ENCODE measurements around the gene FCHO1. TPM values are rescaled to one million over a fixed set of nuclear protein-coding genes. Genes with fewer than 3 reads are reported as not detected.

The FCHO1 gene
- total RNA-seq, 1 donor from 2014 or later: 15.5 TPM

DNA sequence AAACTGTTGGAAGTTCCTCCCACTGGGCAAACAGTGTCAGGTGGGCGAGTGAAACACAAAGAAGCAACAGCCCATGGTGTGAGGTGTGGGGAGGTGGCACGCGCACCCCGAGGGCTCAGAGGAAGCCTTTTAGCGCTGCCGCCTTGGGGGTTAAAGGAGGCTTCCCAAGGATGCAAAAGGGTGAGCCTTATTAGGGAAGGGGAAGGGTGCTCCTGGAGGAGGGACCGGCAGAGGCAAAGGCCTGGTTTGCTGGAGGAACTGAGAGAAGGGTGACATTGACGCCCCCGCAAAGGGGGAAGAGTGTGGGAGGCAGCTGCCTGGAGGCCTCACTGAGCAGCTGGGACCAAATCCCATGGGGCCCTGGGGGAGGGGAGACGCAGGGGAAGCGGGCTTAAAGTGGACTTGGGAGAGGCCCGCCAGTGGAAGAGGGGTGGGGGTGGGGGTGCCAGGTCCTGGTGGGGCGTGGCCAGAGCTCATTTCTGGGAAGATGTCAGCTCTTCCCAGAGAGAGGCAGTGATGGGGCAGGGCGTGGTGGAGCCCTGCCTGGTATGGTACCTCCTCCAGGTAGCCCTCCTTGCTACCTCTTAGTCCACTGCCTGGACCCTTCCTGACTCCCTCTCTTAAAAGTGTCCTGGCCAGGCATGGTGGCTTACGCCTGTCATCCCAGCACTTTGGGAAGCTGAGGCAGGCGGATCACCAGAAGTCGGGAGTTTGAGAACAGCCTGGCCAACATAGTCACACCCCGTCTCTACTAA, 12.0 kb upstream of the FCHO1 start:
- DNase-seq (ENCODE audit: low spot score): no peak
- H3K36me3 Mint-ChIP-seq: peaks cover 7% of the 10 kb centered on the region
- peaks cover 7% of the 10 kb centered on the region for H3F3A ChIP-seq (ENCODE audit: low read depth)
- H3K27ac Mint-ChIP-seq: peak overlapping the region; percentile 46
- H3K4me1 ChIP-seq: no peaks in the 10 kb centered on the region
- H3K27me3 Mint-ChIP-seq (ENCODE audit: insufficient read depth, low read depth): peaks cover 2% of the 10 kb centered on the region
- no peaks in the 10 kb centered on the region for H3K79me2 ChIP-seq (ENCODE audit: low read depth)
- H3K9ac ChIP-seq: peak overlapping the region; percentile 24
- H4K20me1 ChIP-seq (ENCODE audit: low read depth): peaks cover 7% of the 10 kb centered on the region
- no peaks in the 10 kb centered on the region for H3K36me3 ChIP-seq
- H3K9me3 ChIP-seq (ENCODE audit: low read depth): no peaks in the 10 kb centered on the region
- H3K27ac ChIP-seq: peak overlapping the region; percentile 6
- no peak overlapping the region for H2AFZ ChIP-seq (replicated peaks)
- no peak overlapping the region for H3K4me3 Mint-ChIP-seq
- H3K4me1 Mint-ChIP-seq: peaks cover 9% of the 10 kb centered on the region
- H3K27me3 ChIP-seq: no peaks in the 10 kb centered on the region
- peaks cover 10% of the 10 kb centered on the region for H3K9me3 Mint-ChIP-seq
- no peak overlapping the region for H3K4me3 ChIP-seq
- no peak overlapping the region for H3K4me2 ChIP-seq
- TF ChIP-seq EZH2phosphoT487 (IDR thresholded peaks at IDR 0.05) (no peak), EZH2 (IDR thresholded peaks at IDR 0.05) (no peak)
- TF ChIP-seq, protein P1, sequence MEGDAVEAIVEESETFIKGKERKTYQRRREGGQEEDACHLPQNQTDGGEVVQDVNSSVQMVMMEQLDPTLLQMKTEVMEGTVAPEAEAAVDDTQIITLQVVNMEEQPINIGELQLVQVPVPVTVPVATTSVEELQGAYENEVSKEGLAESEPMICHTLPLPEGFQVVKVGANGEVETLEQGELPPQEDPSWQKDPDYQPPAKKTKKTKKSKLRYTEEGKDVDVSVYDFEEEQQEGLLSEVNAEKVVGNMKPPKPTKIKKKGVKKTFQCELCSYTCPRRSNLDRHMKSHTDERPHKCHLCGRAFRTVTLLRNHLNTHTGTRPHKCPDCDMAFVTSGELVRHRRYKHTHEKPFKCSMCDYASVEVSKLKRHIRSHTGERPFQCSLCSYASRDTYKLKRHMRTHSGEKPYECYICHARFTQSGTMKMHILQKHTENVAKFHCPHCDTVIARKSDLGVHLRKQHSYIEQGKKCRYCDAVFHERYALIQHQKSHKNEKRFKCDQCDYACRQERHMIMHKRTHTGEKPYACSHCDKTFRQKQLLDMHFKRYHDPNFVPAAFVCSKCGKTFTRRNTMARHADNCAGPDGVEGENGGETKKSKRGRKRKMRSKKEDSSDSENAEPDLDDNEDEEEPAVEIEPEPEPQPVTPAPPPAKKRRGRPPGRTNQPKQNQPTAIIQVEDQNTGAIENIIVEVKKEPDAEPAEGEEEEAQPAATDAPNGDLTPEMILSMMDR (IDR thresholded peaks at IDR 0.05): no peak

DNA sequence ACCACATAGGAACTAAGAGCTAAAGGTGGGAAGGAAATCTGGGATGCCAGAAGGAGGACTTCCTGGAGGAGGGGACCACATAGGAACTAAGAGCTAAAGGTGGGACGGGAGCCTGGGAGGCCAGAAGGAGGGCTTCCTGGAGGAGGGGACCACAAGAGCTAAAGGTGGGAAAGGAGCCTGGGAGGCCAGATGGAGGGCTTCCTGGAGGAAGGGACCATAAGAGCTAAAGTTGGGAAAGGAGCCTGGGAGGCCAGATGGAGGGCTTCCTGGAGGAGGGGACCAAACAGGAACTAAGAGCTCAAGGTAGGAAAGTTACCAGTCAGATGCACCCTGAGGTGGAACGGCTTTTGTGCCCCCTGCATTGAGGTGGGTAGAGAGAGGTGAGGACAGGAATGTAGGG, 9.8 kb upstream of the FCHO1 start:
- Histone ChIP-seq H3K4me3 (no peak overlapping the region), H3K27me3 (no peaks in the 10 kb centered on the region), H3F3A (ENCODE audit: low read depth) (peaks cover 7% of the 10 kb centered on the region), H3K36me3 (no peaks in the 10 kb centered on the region), H3K9ac (no peak overlapping the region), H3K79me2 (ENCODE audit: low read depth) (no peaks in the 10 kb centered on the region), H3K27ac (no peak overlapping the region), H3K4me2 (no peak overlapping the region), H2AFZ (replicated peaks) (no peak overlapping the region), H4K20me1 (ENCODE audit: low read depth) (no peaks in the 10 kb centered on the region), H3K4me1 (no peaks in the 10 kb centered on the region), H3K9me3 (ENCODE audit: low read depth) (no peaks in the 10 kb centered on the region)
- no peak for DNase-seq (ENCODE audit: low spot score)
- peaks cover 2% of the 10 kb centered on the region for H3K27me3 Mint-ChIP-seq (ENCODE audit: insufficient read depth, low read depth)
- H3K36me3 Mint-ChIP-seq: peaks cover 7% of the 10 kb centered on the region
- H3K27ac Mint-ChIP-seq: no peak overlapping the region
- H3K4me3 Mint-ChIP-seq: no peak overlapping the region
- H3K9me3 Mint-ChIP-seq: peaks cover 10% of the 10 kb centered on the region
- TF ChIP-seq EZH2 (IDR thresholded peaks at IDR 0.05) (no peak), EZH2phosphoT487 (IDR thresholded peaks at IDR 0.05) (no peak)
- TF ChIP-seq, protein P1 (IDR thresholded peaks at IDR 0.05): no peak
- H3K4me1 Mint-ChIP-seq: peaks cover 15% of the 10 kb centered on the region

DNA sequence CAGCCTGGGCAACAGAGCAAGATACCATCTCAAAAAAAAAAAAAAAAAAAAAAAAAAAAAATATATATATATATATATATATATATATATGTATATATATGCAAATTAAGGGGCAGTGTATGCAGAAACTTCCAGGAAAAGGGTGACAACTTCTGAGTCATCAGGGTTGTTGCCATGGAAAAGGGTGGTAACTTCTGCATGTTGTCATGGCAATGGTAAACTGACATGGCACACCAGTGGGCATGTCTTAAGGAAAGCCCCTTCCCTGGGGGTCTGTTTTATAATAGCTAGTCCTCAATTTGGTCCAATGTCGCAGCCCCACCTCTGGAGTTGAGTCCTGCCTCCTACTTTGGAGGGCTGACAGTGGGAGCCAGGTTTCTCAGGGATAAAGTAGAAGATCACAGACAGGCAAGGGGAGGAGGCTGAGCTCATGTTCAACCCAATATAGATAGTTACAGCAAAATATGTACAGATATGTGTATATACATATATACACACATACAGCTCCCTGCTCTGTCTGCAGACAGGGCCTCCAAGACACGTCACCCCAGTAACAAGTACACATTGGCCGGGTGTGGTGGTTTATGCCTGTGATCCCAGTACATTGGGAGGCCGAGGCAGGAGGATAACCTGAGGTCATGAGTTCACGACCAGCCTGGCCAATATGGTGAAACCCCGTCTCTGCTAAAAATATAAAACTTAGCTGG, 7.2 kb upstream of the FCHO1 start:
- H3F3A ChIP-seq (ENCODE audit: low read depth): peaks cover 4% of the 10 kb centered on the region
- H3K27me3 Mint-ChIP-seq (ENCODE audit: insufficient read depth, low read depth): no peaks in the 10 kb centered on the region
- H3K36me3 Mint-ChIP-seq: peaks cover 7% of the 10 kb centered on the region
- H2AFZ ChIP-seq (replicated peaks): no peak overlapping the region
- no peak for TF ChIP-seq EZH2 (IDR thresholded peaks at IDR 0.05)
- peaks cover 6% of the 10 kb centered on the region for H3K79me2 ChIP-seq (ENCODE audit: low read depth)
- H3K27ac Mint-ChIP-seq: no peak overlapping the region
- H3K9ac ChIP-seq: no peak overlapping the region
- no peak for DNase-seq (ENCODE audit: low spot score)
- peaks cover 21% of the 10 kb centered on the region for H3K4me1 Mint-ChIP-seq
- H4K20me1 ChIP-seq (ENCODE audit: low read depth): no peaks in the 10 kb centered on the region
- no peaks in the 10 kb centered on the region for H3K9me3 ChIP-seq (ENCODE audit: low read depth)
- peaks cover 8% of the 10 kb centered on the region for H3K4me1 ChIP-seq
- H3K4me3 Mint-ChIP-seq: no peak overlapping the region
- H3K4me2 ChIP-seq: no peak overlapping the region
- no peak overlapping the region for H3K27ac ChIP-seq
- no peaks in the 10 kb centered on the region for H3K27me3 ChIP-seq
- H3K36me3 ChIP-seq: no peaks in the 10 kb centered on the region
- H3K9me3 Mint-ChIP-seq: peaks cover 10% of the 10 kb centered on the region
- no peak overlapping the region for H3K4me3 ChIP-seq

All from neural progenitor cell (in vitro differentiated cells).